SK-N-SH treated with all-trans-retinoic acid at 6 μM for 48 hours (cell line): ENCODE data around the gene EEIG2.

Source experiments
- BACH2 ChIP-seq: fragments of 250-450 bp; sonication (Bioruptor Pico); IDR thresholded peaks from 2 replicates; pipeline ENCODE4 v1.9.0; 2021; ENCODE audit warnings: mild to moderate bottlenecking, borderline replicate concordance
- CREB5 ChIP-seq: fragments of 250-450 bp; sonication (Bioruptor Pico); IDR thresholded peaks from 2 replicates; pipeline ENCODE4 v1.5.1; 2020; ENCODE audit warnings: low read depth, mild to moderate bottlenecking, moderate library complexity
- CSDC2 ChIP-seq: fragments of 250-450 bp; sonication (Bioruptor Pico); IDR thresholded peaks from 2 replicates; pipeline ENCODE4 v1.5.0; 2020; ENCODE audit warnings: mild to moderate bottlenecking, moderate library complexity
- CSRNP3 ChIP-seq: fragments of 250-450 bp; sonication (Bioruptor Pico); IDR thresholded peaks from 2 replicates; pipeline ENCODE4 v1.5.1; 2021; ENCODE audit warnings: mild to moderate bottlenecking, moderate library complexity
- PATZ1 ChIP-seq: fragments of 250-450 bp; sonication (Bioruptor Pico); IDR thresholded peaks from 2 replicates; pipeline ENCODE4 v1.8.0; 2020; ENCODE audit warnings: mild to moderate bottlenecking, moderate library complexity, borderline replicate concordance
- TOX ChIP-seq: fragments of 250-450 bp; sonication (Bioruptor Pico); IDR thresholded peaks from 2 replicates; pipeline ENCODE4 v1.8.0; 2021; ENCODE audit warnings: mild to moderate bottlenecking, moderate library complexity, borderline replicate concordance
- ZFP30 ChIP-seq: fragments of 450-650 bp; formaldehyde crosslinking; IDR thresholded peaks from 2 replicates; pipeline ENCODE4 v1.5.0; 2022; ENCODE audit warnings: mild to moderate bottlenecking, moderate library complexity
- ZNF565 ChIP-seq: fragments of 450-650 bp; formaldehyde crosslinking; conservative IDR thresholded peaks from 2 replicates; pipeline ENCODE4 v1.5.0; 2020; ENCODE audit warnings: low read depth, mild to moderate bottlenecking, moderate library complexity

GRCh38 chr1:108523829-108524228 lies 36.1 kb upstream of the EEIG2 start:
- TF ChIP-seq PATZ1 (CRISPR knock-in tag), result no peak
- TF ChIP-seq CSRNP3 (CRISPR knock-in tag), result no peak
- no peak for TF ChIP-seq TOX
- TF ChIP-seq ZFP30 (CRISPR knock-in tag), result no peak
- no peak for TF ChIP-seq CREB5 (CRISPR knock-in tag)
- no peak for TF ChIP-seq CSDC2 (CRISPR knock-in tag)
- no peak for TF ChIP-seq ZNF565 (CRISPR knock-in tag)
- no peak for TF ChIP-seq BACH2
